ENCODE results near the gene BARX1.
"Not testable (repeated sequence)": the region's sequence is repeated elsewhere in the genome, so short reads cannot be mapped to it uniquely, and the experiment has no call there.

BARX1 gene

GRCh38 chr9:93950619-93951601 lies 4.2 kb downstream of the BARX1 start:
- FAIRE-seq = no peak

DNA sequence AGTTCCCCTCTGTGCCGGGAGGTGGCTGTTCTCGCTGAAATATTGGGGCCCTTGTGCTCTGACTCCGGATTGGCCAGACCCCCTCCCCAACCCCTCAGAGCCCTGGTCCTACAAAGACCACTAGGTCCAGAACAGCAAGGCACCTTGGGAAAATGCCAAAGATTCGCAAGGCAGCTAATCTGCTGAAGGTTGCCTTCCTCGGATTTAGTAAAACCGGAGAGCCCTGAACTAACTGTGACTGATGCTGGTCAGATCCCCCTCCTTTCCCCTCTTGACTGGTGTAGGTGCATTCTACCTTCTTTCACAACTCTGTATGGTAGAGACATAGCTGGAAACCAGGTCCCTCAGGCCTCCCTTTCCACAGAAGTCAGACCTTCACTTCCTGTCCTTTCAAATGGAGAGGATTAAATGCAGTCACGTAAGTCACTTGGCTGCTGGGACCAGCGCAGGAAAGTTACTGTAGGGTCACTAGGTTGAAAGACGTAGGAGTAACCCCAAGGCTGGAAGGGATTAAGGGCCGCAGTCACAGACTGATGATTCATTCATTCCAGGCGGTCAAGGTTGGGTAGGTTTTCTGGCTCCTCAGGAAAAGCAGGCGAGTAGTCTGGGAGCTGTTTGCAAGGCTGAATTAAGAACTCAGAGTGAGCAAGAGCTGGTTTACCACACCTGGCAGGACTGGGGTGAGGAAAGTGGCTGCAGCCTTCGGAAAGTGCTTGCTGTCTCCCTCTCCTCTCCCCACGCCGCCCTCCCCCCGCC lies 5.3 kb downstream of the BARX1 start:
- no peak for FAIRE-seq

- no peak for FAIRE-seq
Observed at GRCh38 chr9:93949073-93949693, 6.0 kb downstream of the BARX1 start.

GRCh38 chr9:93948441-93949072 lies 6.6 kb downstream of the BARX1 start:
- no peak for FAIRE-seq

GRCh38 chr9:93947409-93948070 lies 7.6 kb downstream of the BARX1 start:
- FAIRE-seq = no peak

- FAIRE-seq = no peak
Observed at GRCh38 chr9:93946338-93946712, 8.8 kb downstream of the BARX1 start.

- no peak for FAIRE-seq
Observed at GRCh38 chr9:93945400-93946337, 9.5 kb downstream of the BARX1 start.

GRCh38 chr9:93944011-93944410 lies 11.1 kb downstream of the BARX1 start:
- FAIRE-seq = no peak

DNA sequence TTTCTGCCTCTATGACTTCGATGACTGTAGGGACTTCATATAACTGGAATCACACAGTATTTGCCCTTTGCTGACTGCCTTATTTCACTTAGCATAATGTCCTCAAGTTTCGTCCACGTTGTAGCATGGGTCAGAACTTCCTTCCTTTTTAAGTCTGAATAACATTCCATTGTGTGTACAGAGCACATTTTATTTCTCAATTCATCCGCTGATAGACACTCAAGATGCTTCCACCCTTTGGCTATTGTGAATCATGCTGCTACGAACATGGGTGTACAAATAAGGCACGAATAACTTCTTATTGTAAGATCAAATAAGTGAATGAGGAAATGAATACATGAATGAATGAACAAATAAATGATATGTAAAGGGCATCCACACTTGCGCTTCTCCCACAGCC lies 13.0 kb downstream of the BARX1 start:
- FAIRE-seq = no peak

- no peak for FAIRE-seq
Observed at GRCh38 chr9:93941493-93941892, 13.7 kb downstream of the BARX1 start.

GRCh38 chr9:93940951-93941350 lies 14.2 kb downstream of the BARX1 start:
- FAIRE-seq = no peak

- not testable (repeated sequence) for FAIRE-seq
Observed at GRCh38 chr9:93939589-93939988, 15.6 kb downstream of the BARX1 start.

GRCh38 chr9:93937193-93937592 lies 18.0 kb downstream of the BARX1 start:
- no peak for FAIRE-seq

DNA sequence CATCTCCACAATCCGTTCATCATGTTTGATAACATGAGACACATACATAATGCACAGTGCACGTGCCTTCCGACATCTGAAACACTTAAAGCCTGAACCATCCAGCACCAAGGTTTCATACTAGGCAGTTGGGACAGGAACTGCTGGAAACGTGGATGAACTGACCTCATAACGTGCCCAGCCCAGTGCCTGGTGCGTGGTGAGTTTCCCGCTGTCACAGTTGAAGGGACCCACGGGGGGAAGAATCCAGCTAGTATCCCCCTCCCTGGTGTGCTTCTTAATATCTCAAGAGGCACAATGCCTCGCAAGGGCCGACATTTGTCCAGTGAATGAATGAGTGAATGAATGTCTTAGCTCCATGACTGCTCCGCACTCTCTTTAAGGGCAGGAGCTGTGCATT lies 23.2 kb downstream of the BARX1 start:
- no peak for FAIRE-seq

DNA sequence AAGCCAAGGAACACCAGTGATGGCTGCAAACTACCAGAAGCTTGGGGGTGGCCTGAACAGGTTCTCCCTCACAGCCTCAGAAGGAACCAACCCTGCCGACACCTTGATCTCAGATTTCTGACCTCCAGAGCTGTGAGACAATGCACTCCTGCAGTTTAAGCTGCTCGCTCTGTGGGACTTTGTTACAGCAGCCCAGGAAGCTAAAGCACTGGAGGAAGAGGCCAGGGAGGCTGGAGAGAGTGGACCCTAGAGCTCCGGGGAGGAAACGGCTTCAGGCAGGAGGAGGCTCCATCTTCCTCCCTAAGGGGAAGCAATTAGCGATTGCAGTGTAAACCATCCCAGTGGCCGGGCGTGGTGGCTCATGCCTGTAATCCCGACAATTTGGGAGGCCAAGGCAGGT lies 25.1 kb downstream of the BARX1 start:
- FAIRE-seq = no peak

GRCh38 chr9:93929231-93929630 lies 25.9 kb downstream of the BARX1 start:
- FAIRE-seq = no peak

- no peak for FAIRE-seq
Observed at GRCh38 chr9:93922535-93922934, 32.6 kb downstream of the BARX1 start.

DNA sequence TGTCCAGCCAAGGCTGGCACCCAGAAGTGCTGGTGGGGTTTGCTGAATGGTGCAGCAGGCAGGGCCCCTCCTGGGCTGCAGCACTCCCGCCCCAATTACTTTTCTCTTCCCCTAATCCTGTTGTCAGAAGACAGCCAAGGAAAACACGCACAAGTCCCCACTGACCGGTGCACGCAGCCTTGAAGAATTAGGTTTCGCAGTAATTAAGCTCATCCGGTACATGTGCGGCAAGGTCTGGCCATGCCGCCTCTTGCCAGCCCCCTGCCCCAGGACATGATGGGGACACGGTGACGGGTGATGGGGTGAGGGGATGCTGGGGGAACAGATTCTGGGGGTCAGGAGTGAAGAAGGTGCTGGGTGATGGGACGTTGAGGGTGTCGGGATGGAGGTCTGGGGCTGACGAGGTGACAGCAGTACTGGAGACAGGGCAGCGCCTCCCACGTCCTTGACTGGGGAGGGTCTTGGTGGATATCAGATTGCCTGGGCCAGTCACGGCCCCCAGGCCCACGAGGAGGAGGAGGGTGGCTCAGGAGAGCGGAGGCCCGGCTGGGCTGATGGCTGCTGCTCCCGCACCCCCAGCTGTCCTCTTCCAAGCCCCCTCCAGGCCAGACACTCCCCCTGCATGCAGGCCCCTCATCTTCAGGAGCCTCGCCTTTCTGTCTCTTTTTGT lies 34.9 kb downstream of the BARX1 start:
- FAIRE-seq = no peak

DNA sequence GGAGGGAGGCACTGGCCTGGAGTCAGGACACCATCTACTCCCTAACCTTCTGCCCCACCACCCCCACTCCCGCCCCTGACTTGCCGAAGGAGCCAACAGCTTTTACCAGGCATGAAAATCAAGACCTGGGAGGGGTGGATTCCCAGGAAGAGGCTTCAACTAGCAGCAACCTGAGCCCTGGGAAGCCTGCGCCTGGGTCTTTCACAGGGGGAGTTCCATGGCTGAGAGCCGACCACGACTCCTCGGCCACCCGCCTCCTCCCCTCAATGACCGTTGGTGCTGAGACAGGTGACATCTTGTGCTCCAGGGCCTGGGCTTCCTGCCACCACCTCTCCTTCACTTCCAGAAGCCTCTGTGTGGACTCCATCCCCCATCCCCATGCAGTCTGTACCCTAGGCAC lies 37.1 kb downstream of the BARX1 start:
- FAIRE-seq = no peak

- no peak for FAIRE-seq
Observed at GRCh38 chr9:93917121-93917853, 37.9 kb downstream of the BARX1 start.

All from TTC549 (cell line).